A673 (cell line): Measurements from ENCODE around the gene INPP5A. TPM values are rescaled to one million over a fixed set of nuclear protein-coding genes. Genes with fewer than 3 reads are reported as not detected.

Experiments used
- BruUV-seq: library from RNA; stranded (reverse); fragments of 400-500 nt; replicated peaks from 2 replicates; lab custom pipeline; 2021; lab: Mats Ljungman, UMichigan
- CTCF ChIA-PET: fragments of 300-600 bp; sonication (Branson Sonifier 250); formaldehyde crosslinking; loops from one replicate; lab custom pipeline; 2022; ENCODE audit warnings: antibody characterized with exemption; lab: Charles Lee
- POLR2A ChIA-PET: fragments of 300-600 bp; sonication (Branson Sonifier 250); formaldehyde crosslinking; loops from one replicate; lab custom pipeline; 2022; ENCODE audit warnings: antibody characterized with exemption; ENCODE audit not compliant: low non-redundant PET; lab: Charles Lee
- DNase-seq: peaks from one replicate; pipeline ENCODE4 v3.0.0-alpha.2; 2015; ENCODE audit warnings: low spot score
- H3K27ac ChIP-seq: fragments of 200-600 bp; sonication (generic); 2 replicates; pipeline ENCODE4 v1.5.1; 2016; ENCODE audit warnings: mixed run types, low read depth, mild to moderate bottlenecking, mixed read lengths, antibody characterized with exemption, low read length; ENCODE audit not compliant: poor library complexity, severe bottlenecking
- H3K27me3 ChIP-seq: fragments of 200-600 bp; sonication (generic); replicated peaks from 2 replicates; pipeline ENCODE4 v1.6.1; 2017; ENCODE audit warnings: mixed run types, low read depth, mild to moderate bottlenecking, mixed read lengths, antibody characterized with exemption, low read length; ENCODE audit not compliant: insufficient read depth, poor library complexity
- H3K36me3 ChIP-seq: fragments of 200-600 bp; sonication (generic); 2 replicates; pipeline ENCODE4 v1.6.1; 2016; ENCODE audit warnings: mixed run types, mild to moderate bottlenecking, mixed read lengths, antibody characterized with exemption, low read length; ENCODE audit not compliant: insufficient read depth, poor library complexity, severe bottlenecking
- H3K4me1 ChIP-seq: fragments of 200-600 bp; sonication (generic); 2 replicates; pipeline ENCODE4 v1.6.1; 2017; ENCODE audit warnings: mixed run types, mild to moderate bottlenecking, mixed read lengths, antibody characterized with exemption, low read length; ENCODE audit not compliant: insufficient read depth, poor library complexity, severe bottlenecking
- H3K4me3 ChIP-seq: fragments of 200-600 bp; sonication (generic); 2 replicates; pipeline ENCODE4 v1.5.1; 2016; ENCODE audit warnings: low read depth, mixed run types, mild to moderate bottlenecking, mixed read lengths, low read length; ENCODE audit not compliant: poor library complexity, severe bottlenecking
- H3K9me3 ChIP-seq: fragments of 200-600 bp; sonication (generic); 2 replicates; pipeline ENCODE4 v1.6.1; 2016; ENCODE audit warnings: mixed run types, low read depth, mild to moderate bottlenecking, mixed read lengths, antibody characterized with exemption, low read length; ENCODE audit not compliant: poor library complexity, severe bottlenecking
- CTCF ChIP-seq: fragments of 300-800, 200-600 bp; sonication (generic); conservative IDR thresholded peaks from 2 replicates; pipeline ENCODE4 v1.5.1; 2017; ENCODE audit warnings: low read depth, mild to moderate bottlenecking, antibody characterized with exemption, low read length, moderate library complexity, mixed read lengths
- EZH2 ChIP-seq: fragments of 200-600 bp; sonication (generic); IDR thresholded peaks from 2 replicates; pipeline ENCODE4 v1.6.1; 2017; ENCODE audit warnings: borderline replicate concordance, low read depth, mild to moderate bottlenecking, mixed read lengths, antibody characterized with exemption, low read length; ENCODE audit not compliant: poor library complexity, severe bottlenecking
- intact Hi-C: fragments of 100-400 bp; cut with micrococcal nuclease; formaldehyde crosslinking; loops from one replicate; pipeline ENCODE4 v1.10.0; 2022; ENCODE audit not compliant: unreplicated experiment
- total RNA-seq: library from RNA; stranded (reverse); gene quantifications from 2 replicates; pipeline ENCODE4 v1.2.3, GENCODE V29; 2021

The INPP5A gene
- total RNA-seq, 1 experiment from 2014 or later = 21.8 TPM

- no peak overlapping the region for H3K27ac ChIP-seq
- H3K4me1 ChIP-seq = no peaks in the 10 kb centered on the region
- no peak overlapping the region for H3K4me3 ChIP-seq
- intact Hi-C loops = loop anchor here (10.0 kb wide), 1 partner anchor 135 kb away; no protein-coding TSS in a partner anchor
- no peaks in the 10 kb centered on the region for H3K36me3 ChIP-seq
- ChIA-PET CTCF (no interaction called here), POLR2A (no interaction called here)
- BruUV-seq = no TSS peak
- H3K27me3 ChIP-seq = peaks cover 31% of the 10 kb centered on the region
- H3K9me3 ChIP-seq = no peaks in the 10 kb centered on the region
- DNase-seq = no peak
- TF ChIP-seq CTCF (no peak), EZH2 (no peak)
These were observed 262.3 kb downstream of the INPP5A start for GRCh38 chr10:132799865-132800264.

GRCh38 chr10:132802048-132802447 lies 264.5 kb downstream of the INPP5A start:
- ChIA-PET CTCF (no interaction called here), POLR2A (no interaction called here)
- peaks cover 31% of the 10 kb centered on the region for H3K27me3 ChIP-seq
- no peaks in the 10 kb centered on the region for H3K4me1 ChIP-seq
- BruUV-seq = no TSS peak
- no peak overlapping the region for H3K27ac ChIP-seq
- no peaks in the 10 kb centered on the region for H3K36me3 ChIP-seq
- intact Hi-C loops = no loop called here
- no peak for DNase-seq
- no peak for TF ChIP-seq EZH2
- no peak for TF ChIP-seq CTCF
- no peaks in the 10 kb centered on the region for H3K9me3 ChIP-seq
- no peak overlapping the region for H3K4me3 ChIP-seq

- Histone ChIP-seq H3K4me1 (no peaks in the 10 kb centered on the region), H3K4me3 (no peak overlapping the region), H3K36me3 (no peaks in the 10 kb centered on the region), H3K27me3 (peaks cover 25% of the 10 kb centered on the region), H3K27ac (no peak overlapping the region), H3K9me3 (no peaks in the 10 kb centered on the region)
- no peak for TF ChIP-seq CTCF
- TF ChIP-seq EZH2 = no peak
- ChIA-PET POLR2A (interaction anchor here (0.6 kb wide), 1 partner anchor 26 kb away, joined by 5 read pairs; no protein-coding TSS in a partner anchor), CTCF (no interaction called here)
- intact Hi-C loops = no loop called here
- no peak for DNase-seq
- no TSS peak for BruUV-seq
These were observed 265.2 kb downstream of the INPP5A start for GRCh38 chr10:132802694-132803320.
